ENCODE measurements around the gene CARD14.

Gene CARD14

DNA sequence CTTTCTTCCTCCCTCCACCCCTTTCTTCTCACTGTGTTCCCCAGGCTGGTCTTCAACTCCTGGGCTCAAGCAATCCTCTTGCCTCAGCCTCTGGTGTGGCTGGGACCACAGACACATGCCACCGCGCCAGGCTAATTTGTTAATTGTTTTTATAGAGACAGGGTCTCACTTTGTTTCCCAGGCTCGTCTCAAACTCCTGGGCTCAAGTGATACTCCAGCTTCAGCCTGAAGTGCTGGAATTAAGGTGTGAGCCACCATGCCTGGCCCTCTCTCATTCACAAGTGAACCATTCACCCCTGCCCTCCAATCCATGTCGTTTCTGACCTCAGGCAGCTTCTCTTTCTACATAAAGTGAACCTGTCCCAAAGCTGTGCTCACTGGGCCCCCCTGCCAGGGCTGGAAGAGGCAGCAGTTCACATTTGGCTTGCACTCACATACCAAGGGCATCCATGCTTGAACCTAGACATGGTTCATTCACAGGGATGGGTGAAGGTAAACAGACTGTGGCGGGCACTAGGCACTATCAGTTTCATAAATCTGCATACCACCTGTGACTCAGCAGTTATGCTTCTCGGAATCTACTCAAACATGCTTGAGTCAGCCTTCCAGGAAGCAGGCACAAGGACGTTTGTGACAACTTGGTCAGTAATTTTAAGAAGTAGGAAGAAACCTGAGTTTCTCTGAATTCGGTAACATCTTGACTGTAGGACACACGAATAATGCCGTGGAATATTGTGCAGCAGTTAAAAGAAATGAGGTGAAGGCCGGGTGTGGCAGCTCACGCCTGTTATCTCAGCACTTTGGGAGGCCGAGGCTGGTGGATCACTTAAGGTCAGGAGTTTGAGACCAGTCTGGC, 84.8 kb downstream of the CARD14 start:
- no peak for DNase-seq

- DNase-seq = no peak
These were observed 86.2 kb downstream of the CARD14 start for GRCh38 chr17:80256034-80256350.

DNA sequence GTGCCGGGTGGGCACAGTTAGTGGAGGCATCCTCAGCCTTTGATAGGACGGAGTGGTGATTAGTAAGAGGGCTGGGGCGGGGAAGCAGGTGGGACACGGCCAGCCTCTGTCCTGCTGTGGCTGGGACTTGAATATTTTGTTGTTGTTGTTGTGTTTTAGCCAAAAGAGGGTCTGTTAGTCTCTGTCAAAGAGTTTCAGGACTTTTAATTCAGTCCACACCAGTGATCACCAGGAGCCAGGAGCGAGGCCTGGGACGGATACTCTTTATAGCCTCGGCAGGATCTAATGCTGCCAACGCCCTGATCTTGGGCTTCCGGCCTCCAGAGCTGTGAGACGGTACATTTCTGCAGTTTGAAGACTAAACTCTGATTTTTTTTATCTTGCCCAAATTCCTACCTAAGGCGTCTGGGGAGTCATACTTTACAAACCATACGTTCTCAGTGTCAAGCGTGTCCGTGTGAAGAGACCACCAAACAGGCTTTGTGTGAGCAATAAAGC, 87.9 kb downstream of the CARD14 start:
- peak; percentile 34 for DNase-seq

GRCh38 chr17:80258296-80258695, 88.5 kb downstream of the CARD14 start:
- peak; percentile 71 for DNase-seq

Measured in NCI-H82 (cell line).